Measurements from ENCODE around the gene RBPJL.

DNA sequence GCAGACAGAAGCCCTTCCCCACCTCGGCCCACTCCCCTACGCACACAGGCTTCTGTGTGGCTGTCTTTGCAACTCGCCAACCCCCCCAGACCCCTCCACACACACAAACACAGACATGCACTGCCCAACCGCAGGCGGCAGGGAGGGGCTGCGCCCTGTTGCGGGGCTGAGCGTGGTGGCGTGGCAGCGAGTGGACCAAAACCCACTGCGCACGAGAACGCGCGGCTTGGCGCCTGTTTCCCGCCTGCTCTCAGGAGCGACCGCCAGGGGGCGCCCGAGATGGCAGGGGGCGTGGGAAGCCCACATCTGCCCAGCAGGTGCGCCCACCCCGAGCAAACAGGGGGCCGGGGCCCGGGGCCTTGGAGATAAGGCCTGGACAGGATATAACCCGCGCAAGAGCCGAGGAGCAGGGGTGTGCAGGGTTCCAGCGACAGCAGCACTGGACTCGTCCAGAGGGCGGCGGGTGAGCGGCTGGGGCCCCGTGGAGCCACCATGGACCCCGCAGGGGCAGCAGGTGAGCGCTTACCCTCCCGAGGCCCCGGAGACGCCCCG is at the start of gene RBPJL:
- TF ChIP-seq TARDBP (IDR thresholded peaks at IDR 0.05) = no peak
- TF ChIP-seq CTBP1 (IDR thresholded peaks at IDR 0.05; ENCODE audit: borderline replicate concordance) = no peak
- no peak for TF ChIP-seq FOXM1 (IDR thresholded peaks at IDR 0.05; ENCODE audit: borderline replicate concordance)
- TF ChIP-seq ELF4 (IDR thresholded peaks at IDR 0.05) = no peak
- TF ChIP-seq FOXK2 (IDR thresholded peaks at IDR 0.05) = no peak
- TF ChIP-seq BHLHE40 (IDR thresholded peaks at IDR 0.05; ENCODE audit: borderline replicate concordance) = no peak
- no peak for TF ChIP-seq SP1 (IDR thresholded peaks at IDR 0.05)

All from HEK293T (cell line).